PC-9 (cell line): Measurements from ENCODE around the gene GREB1L.

ENCODE experiments used
- EZH2 ChIP-seq: fragments of 200-600 bp; sonication (generic); IDR thresholded peaks from 2 replicates; pipeline ENCODE4 v1.8.0; 2017; ENCODE audit warnings: antibody characterized with exemption, low read depth
- TF ChIP-seq, protein P1 (sequence below): fragments of 200-600 bp; sonication (generic); conservative IDR thresholded peaks from 2 replicates; pipeline ENCODE4 v1.6.1; 2017; ENCODE audit warnings: mixed run types, antibody characterized with exemption, mild to moderate bottlenecking, moderate library complexity

DNA sequence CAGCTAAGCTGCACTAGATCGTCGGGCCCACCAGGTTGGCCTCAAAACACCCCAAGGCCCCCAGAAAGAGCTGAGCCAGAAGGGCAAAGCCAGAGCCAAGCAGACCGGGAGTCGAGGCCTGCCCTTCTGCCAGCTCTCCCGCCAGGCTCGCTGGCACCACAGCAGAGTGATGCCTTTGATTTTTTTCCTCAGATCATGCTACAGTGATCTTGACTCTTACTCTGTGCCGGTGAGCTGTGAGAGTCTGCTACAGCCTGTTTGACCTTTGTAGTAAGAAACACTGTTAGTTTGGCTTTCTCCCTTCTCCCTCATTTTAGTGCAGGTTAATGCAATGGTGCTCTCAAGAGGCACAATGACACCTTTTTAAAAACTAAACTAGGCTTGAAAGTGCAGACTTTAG is 260.6 kb downstream of the GREB1L start:
- TF ChIP-seq, protein P1, sequence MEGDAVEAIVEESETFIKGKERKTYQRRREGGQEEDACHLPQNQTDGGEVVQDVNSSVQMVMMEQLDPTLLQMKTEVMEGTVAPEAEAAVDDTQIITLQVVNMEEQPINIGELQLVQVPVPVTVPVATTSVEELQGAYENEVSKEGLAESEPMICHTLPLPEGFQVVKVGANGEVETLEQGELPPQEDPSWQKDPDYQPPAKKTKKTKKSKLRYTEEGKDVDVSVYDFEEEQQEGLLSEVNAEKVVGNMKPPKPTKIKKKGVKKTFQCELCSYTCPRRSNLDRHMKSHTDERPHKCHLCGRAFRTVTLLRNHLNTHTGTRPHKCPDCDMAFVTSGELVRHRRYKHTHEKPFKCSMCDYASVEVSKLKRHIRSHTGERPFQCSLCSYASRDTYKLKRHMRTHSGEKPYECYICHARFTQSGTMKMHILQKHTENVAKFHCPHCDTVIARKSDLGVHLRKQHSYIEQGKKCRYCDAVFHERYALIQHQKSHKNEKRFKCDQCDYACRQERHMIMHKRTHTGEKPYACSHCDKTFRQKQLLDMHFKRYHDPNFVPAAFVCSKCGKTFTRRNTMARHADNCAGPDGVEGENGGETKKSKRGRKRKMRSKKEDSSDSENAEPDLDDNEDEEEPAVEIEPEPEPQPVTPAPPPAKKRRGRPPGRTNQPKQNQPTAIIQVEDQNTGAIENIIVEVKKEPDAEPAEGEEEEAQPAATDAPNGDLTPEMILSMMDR: no peak
- no peak for TF ChIP-seq EZH2
